ENCODE results near the gene PDSS2.

- TF ChIP-seq POLR2A (IDR thresholded peaks at IDR 0.05), result no peak
- no peak for TF ChIP-seq CTCF (IDR thresholded peaks at IDR 0.05)
- TF ChIP-seq POLR2AphosphoS5 (IDR thresholded peaks at IDR 0.05), result no peak
- TF ChIP-seq EP300 (IDR thresholded peaks at IDR 0.05), result no peak
These were observed 351.0 kb downstream of the PDSS2 start for GRCh38 chr6:107108201-107108890.

Data from gastroesophageal sphincter (tissue), 3 donors.